Keratinocyte (primary cell): ENCODE results near the gene TIMP2. TPM values are rescaled to one million over a fixed set of nuclear protein-coding genes. Genes with fewer than 3 reads are reported as not detected.

Experiments
- DNase-seq: peaks from one replicate; pipeline ENCODE4 v3.0.0-alpha.2; 2011; ENCODE audit warnings: low read depth, missing footprints, low spot score
- FAIRE-seq: peaks from 2 replicates; lab custom pipeline; 2011; peaks lifted over from hg19 to GRCh38; lab: Jason Lieb, UNC
- H2AFZ ChIP-seq: 2 replicates; pipeline ENCODE4 v1.6.0; 2012; ENCODE audit warnings: low read length, control low read depth, inconsistent platforms; ENCODE audit not compliant: control insufficient read depth
- H3K27ac ChIP-seq: 2 replicates; pipeline ENCODE4 v1.5.1; 2011; ENCODE audit warnings: low read length; ENCODE audit not compliant: control insufficient read depth, insufficient read depth
- H3K27me3 ChIP-seq: 3 replicates; pipeline ENCODE4 v1.6.0; 2011; ENCODE audit warnings: low read length; ENCODE audit not compliant: control insufficient read depth, insufficient read depth; ENCODE audit errors: extremely low read depth
- H3K36me3 ChIP-seq, 2 experiments: 2 replicates in 1 of 2; 3 replicates in 1 of 2; pipeline ENCODE4 v1.5.1; 2011; ENCODE audit warnings: low read length in 2 of 2, mild to moderate bottlenecking in 1 of 2; ENCODE audit not compliant: control insufficient read depth in 2 of 2, insufficient read depth in 2 of 2; ENCODE audit errors: extremely low read depth in 1 of 2
- H3K4me1 ChIP-seq: 3 replicates; pipeline ENCODE4 v1.5.1; 2011; ENCODE audit warnings: low read length; ENCODE audit not compliant: control insufficient read depth, insufficient read depth; ENCODE audit errors: extremely low read depth
- H3K4me2 ChIP-seq: 3 replicates; pipeline ENCODE4 v1.6.0; 2011; ENCODE audit warnings: low read depth, low read length; ENCODE audit not compliant: control insufficient read depth, insufficient read depth; ENCODE audit errors: extremely low read depth
- H3K4me3 ChIP-seq, 3 experiments: fragments of 200-600 bp in 1 of 3; sonication (generic) in 1 of 3; 2 replicates in 2 of 3; 3 replicates in 1 of 3; pipeline ENCODE4 v1.5.1; 2011 to 2016; ENCODE audit warnings: low read length in 3 of 3, mild to moderate bottlenecking in 3 of 3, control low read depth in 2 of 3, inconsistent platforms in 1 of 3, low read depth in 1 of 3, mixed read lengths in 1 of 3, mixed run types in 1 of 3, moderate library complexity in 1 of 3; ENCODE audit not compliant: control insufficient read depth in 2 of 3, insufficient read depth in 2 of 3; ENCODE audit errors: extremely low read depth in 1 of 3
- H3K79me2 ChIP-seq: 2 replicates; pipeline ENCODE4 v1.6.0; 2012; ENCODE audit warnings: low read length; ENCODE audit not compliant: control insufficient read depth, insufficient read depth
- H3K9ac ChIP-seq: 3 replicates; pipeline ENCODE4 v1.6.0; 2011; ENCODE audit warnings: low read length; ENCODE audit not compliant: control insufficient read depth, insufficient read depth; ENCODE audit errors: extremely low read depth
- H3K9me1 ChIP-seq: 3 replicates; pipeline ENCODE4 v1.6.0; 2011; ENCODE audit warnings: low read length; ENCODE audit not compliant: control insufficient read depth, insufficient read depth; ENCODE audit errors: extremely low read depth
- H3K9me3 ChIP-seq: 2 replicates; pipeline ENCODE4 v1.5.1; 2012; ENCODE audit warnings: low read depth, low read length; ENCODE audit not compliant: control insufficient read depth
- H4K20me1 ChIP-seq: 3 replicates; pipeline ENCODE4 v1.6.0; 2011; ENCODE audit warnings: low read length; ENCODE audit not compliant: control insufficient read depth, insufficient read depth; ENCODE audit errors: extremely low read depth
- EZH2 ChIP-seq: IDR thresholded peaks from one replicate; pipeline ENCODE4 v1.6.1; 2012; ENCODE audit warnings: inconsistent platforms, mild to moderate bottlenecking, low read length, moderate library complexity
- dilution Hi-C: fragments of 300-500 bp; cut with MboI; formaldehyde crosslinking; loops from one replicate; pipeline ENCODE4 v1.7.0; 2020; ENCODE audit warnings: low sequenced_read_pairs; ENCODE audit not compliant: extremely low pct_ligation_motif_present
- polyA plus RNA-seq, 5 experiments: library from polyadenylated mRNA; depleted of rRNA in 3 of 5; stranded (reverse) in 3 of 5; stranded (forward) in 1 of 5; unstranded in 1 of 5; fragments of >200 nt; gene quantifications; 1 replicate in 1 of 5; 2 replicates in 3 of 5; 3 replicates in 1 of 5; pipeline versions ENCODE4 v1.2.1 to v1.2.3, GENCODE V29; 2011 to 2012; ENCODE audit warnings: missing spikeins in 2 of 5, low read depth in 1 of 5, low replicate concordance in 1 of 5
- TF ChIP-seq, protein P1 (sequence below), 3 experiments: IDR thresholded peaks in 1 of 3; conservative IDR thresholded peaks in 1 of 3; optimal IDR thresholded peaks in 1 of 3; 2 replicates in 2 of 3; 3 replicates in 1 of 3; pipeline versions ENCODE3 to v1.5.1; 2011; ENCODE audit warnings: low read length in 3 of 3, mild to moderate bottlenecking in 3 of 3, moderate library complexity in 2 of 3, control low read depth in 1 of 3, inconsistent platforms in 1 of 3; ENCODE audit not compliant: insufficient read depth in 2 of 3; ENCODE audit errors: extremely low read depth in 1 of 3

Gene TIMP2
- polyA plus RNA-seq, 1 donor (not counting 4 experiments of a cell fraction or from before 2014, with no cell fraction given) = 1.2 TPM

DNA sequence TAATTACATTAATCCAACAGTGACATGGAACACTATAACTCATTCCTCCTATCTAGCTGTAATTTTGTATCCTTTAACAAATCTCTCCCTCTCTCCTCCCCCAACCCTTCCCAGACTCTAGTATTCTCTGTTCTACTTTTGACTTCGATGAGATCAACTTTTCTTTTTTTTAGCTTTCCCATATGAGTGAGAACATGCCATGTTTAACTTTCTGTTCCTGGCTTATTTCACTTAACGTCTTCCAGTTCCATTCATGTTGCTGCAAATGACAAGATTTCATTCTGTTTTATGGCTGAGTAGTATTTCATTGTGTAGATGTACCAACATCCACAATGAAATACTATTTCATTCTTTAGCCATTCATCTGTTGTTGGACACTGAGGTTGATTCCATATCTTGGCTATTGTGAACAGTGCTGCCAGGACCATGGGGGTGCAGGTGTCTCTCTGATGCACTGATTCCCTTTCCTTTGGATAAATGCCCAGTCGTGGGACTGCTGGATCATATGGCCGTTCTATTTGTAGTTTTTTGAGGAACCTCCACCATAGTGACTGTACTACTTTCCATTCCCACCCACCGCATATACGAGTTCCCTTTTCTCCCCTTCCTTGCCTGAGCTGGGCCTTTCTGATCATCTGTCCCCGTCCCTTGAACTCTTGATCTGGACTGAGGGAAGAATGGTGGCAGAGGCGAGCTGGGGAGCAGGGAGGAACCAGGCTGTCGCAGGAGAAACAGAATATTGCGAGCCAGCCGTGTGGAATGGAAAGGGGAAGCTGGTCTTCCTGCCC, 14.5 kb downstream of the TIMP2 start:
- H2AFZ ChIP-seq = no peak overlapping the region
- no peak overlapping the region for H3K4me2 ChIP-seq
- H3K27ac ChIP-seq = no peak overlapping the region
- H3K9me1 ChIP-seq = no peaks in the 10 kb centered on the region
- H3K36me3 ChIP-seq = no peaks in the 10 kb centered on the region
- no peaks in the 10 kb centered on the region for H3K9me3 ChIP-seq
- H3K4me3 ChIP-seq = no peak overlapping the region
- no peaks in the 10 kb centered on the region for H4K20me1 ChIP-seq
- peaks cover 1% of the 10 kb centered on the region for H3K4me1 ChIP-seq
- dilution Hi-C loops = no loop called here
- no peak for TF ChIP-seq EZH2
- TF ChIP-seq, protein P1, sequence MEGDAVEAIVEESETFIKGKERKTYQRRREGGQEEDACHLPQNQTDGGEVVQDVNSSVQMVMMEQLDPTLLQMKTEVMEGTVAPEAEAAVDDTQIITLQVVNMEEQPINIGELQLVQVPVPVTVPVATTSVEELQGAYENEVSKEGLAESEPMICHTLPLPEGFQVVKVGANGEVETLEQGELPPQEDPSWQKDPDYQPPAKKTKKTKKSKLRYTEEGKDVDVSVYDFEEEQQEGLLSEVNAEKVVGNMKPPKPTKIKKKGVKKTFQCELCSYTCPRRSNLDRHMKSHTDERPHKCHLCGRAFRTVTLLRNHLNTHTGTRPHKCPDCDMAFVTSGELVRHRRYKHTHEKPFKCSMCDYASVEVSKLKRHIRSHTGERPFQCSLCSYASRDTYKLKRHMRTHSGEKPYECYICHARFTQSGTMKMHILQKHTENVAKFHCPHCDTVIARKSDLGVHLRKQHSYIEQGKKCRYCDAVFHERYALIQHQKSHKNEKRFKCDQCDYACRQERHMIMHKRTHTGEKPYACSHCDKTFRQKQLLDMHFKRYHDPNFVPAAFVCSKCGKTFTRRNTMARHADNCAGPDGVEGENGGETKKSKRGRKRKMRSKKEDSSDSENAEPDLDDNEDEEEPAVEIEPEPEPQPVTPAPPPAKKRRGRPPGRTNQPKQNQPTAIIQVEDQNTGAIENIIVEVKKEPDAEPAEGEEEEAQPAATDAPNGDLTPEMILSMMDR (optimal IDR thresholded peaks at IDR 0.05 in 1 of 3, IDR thresholded peaks at IDR 0.05 in 1 of 3, conservative IDR thresholded peaks at IDR 0.05 in 1 of 3; ENCODE audit: extremely low read depth in 1 of 3, insufficient read depth in 2 of 3, low read length in 3 of 3) = no peak
- FAIRE-seq (no peak), DNase-seq (no peak)
- H3K27me3 ChIP-seq = no peaks in the 10 kb centered on the region
- H3K79me2 ChIP-seq = no peaks in the 10 kb centered on the region
- H3K9ac ChIP-seq = no peak overlapping the region

DNA sequence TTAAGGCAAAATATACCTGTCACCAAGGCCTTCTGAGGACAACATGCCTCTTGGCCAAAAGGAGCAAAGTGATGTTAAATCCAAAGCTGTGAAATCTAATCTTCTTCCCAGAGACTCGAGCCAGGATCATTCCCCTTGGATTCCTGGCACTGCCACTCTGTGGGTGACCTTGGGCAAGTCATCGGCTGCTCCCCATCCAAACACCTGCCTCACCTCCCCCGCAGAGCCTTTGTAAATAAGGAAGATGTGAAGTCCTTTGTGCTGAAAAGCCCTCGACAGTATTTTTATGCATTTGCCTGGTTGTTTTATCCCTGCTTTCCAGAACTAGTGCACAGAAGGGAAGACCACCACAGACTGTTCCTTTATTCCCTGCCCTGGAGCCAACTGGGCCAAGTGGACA, 16.8 kb downstream of the TIMP2 start:
- Histone ChIP-seq H3K4me2 (no peak overlapping the region), H3K36me3 (no peaks in the 10 kb centered on the region), H2AFZ (no peak overlapping the region), H3K79me2 (no peaks in the 10 kb centered on the region), H4K20me1 (no peaks in the 10 kb centered on the region), H3K9ac (no peak overlapping the region), H3K4me1 (no peaks in the 10 kb centered on the region), H3K27ac (no peak overlapping the region), H3K27me3 (peaks cover 4% of the 10 kb centered on the region), H3K9me1 (no peaks in the 10 kb centered on the region), H3K4me3 (no peak overlapping the region), H3K9me3 (no peaks in the 10 kb centered on the region)
- TF ChIP-seq, protein P1 (optimal IDR thresholded peaks at IDR 0.05 in 1 of 3, IDR thresholded peaks at IDR 0.05 in 1 of 3, conservative IDR thresholded peaks at IDR 0.05 in 1 of 3; ENCODE audit: extremely low read depth in 1 of 3, insufficient read depth in 2 of 3, low read length in 3 of 3) = no peak
- no peak for TF ChIP-seq EZH2
- FAIRE-seq = no peak
- DNase-seq = no peak
- dilution Hi-C loops = no loop called here
